SK-N-SH (cell line): Measurements from ENCODE around the gene NAA20. TPM values are rescaled to one million over a fixed set of nuclear protein-coding genes. Genes with fewer than 3 reads are reported as not detected.

Source experiments
- CTCF ChIA-PET: fragments of 300-600, 350-600 bp; formaldehyde crosslinking; extraction: SDS; loops from one replicate; lab custom pipeline; 2021; lab: Yijun Ruan, JAX
- POLR2A ChIA-PET: fragments of 350-600 bp; sonication (Branson Sonifier 250); formaldehyde crosslinking; extraction: SDS; loops from one replicate; lab custom pipeline; 2020; ENCODE audit warnings: antibody characterized with exemption, inconsistent platforms; lab: Yijun Ruan, JAX
- DNase-seq: peaks from one replicate; pipeline ENCODE4 v3.0.0; 2012
- H2AFZ ChIP-seq: fragments of 200-600 bp; sonication (generic); 2 replicates; pipeline ENCODE4 v1.8.1; 2016; ENCODE audit warnings: antibody characterized with exemption, mild to moderate bottlenecking, low read depth
- H3F3A ChIP-seq: fragments of 200-600 bp; sonication (generic); replicated peaks from 2 replicates; pipeline ENCODE3; 2016; ENCODE audit warnings: antibody characterized with exemption, mild to moderate bottlenecking; ENCODE audit not compliant: insufficient read depth
- H3K27ac ChIP-seq, 2 experiments: fragments of 200-500 bp in 1 of 2; fragments of 200-600 bp in 1 of 2; sonication (Bioruptor generic) in 1 of 2; sonication (generic), shearing (Covaris generic) in 1 of 2; 2 replicates each; pipeline versions ENCODE4 v1.5.1 to v1.6.1; 2014 to 2016; ENCODE audit warnings: low read depth in 2 of 2, inconsistent platforms in 1 of 2, low read length in 1 of 2, mild to moderate bottlenecking in 1 of 2, mixed read lengths in 1 of 2
- H3K27me3 ChIP-seq: fragments of 200-600 bp; sonication (generic), shearing (Covaris generic); 2 replicates; pipeline ENCODE4 v1.6.1; 2016; ENCODE audit warnings: mixed run types; ENCODE audit not compliant: insufficient read depth
- H3K36me3 ChIP-seq, 2 experiments: fragments of 200-500 bp in 1 of 2; fragments of 200-600 bp in 1 of 2; sonication (Bioruptor generic) in 1 of 2; sonication (generic) in 1 of 2; replicated peaks in 1 of 2; 2 replicates each; pipeline versions ENCODE3 to v1.5.1; 2014 to 2016; ENCODE audit warnings: low read length in 1 of 2, mild to moderate bottlenecking in 1 of 2; ENCODE audit not compliant: insufficient read depth in 2 of 2, control insufficient read depth in 1 of 2
- H3K4me1 ChIP-seq, 2 experiments: fragments of 200-500 bp in 1 of 2; fragments of 200-600 bp in 1 of 2; sonication (Bioruptor generic) in 1 of 2; sonication (generic), shearing (Covaris generic) in 1 of 2; 2 replicates each; pipeline versions ENCODE4 v1.5.1 to v1.6.1; 2014 to 2016; ENCODE audit warnings: low read depth in 1 of 2, low read length in 1 of 2, mixed run types in 1 of 2; ENCODE audit not compliant: insufficient read depth in 2 of 2, control insufficient read depth in 1 of 2
- H3K4me2 ChIP-seq: fragments of 200-600 bp; sonication (generic), shearing (Covaris generic); 2 replicates; pipeline ENCODE4 v1.6.1; 2017; ENCODE audit warnings: mixed run types
- H3K4me3 ChIP-seq, 2 experiments: fragments of 200-500 bp in 1 of 2; fragments of 200-600 bp in 1 of 2; sonication (Bioruptor generic) in 1 of 2; sonication (generic), shearing (Covaris generic) in 1 of 2; 2 replicates each; pipeline versions ENCODE4 v1.5.1 to v1.8.1; 2014 to 2016; ENCODE audit warnings: low read depth in 2 of 2, inconsistent platforms in 1 of 2, low read length in 1 of 2, mild to moderate bottlenecking in 1 of 2, mixed read lengths in 1 of 2, moderate library complexity in 1 of 2
- H3K79me2 ChIP-seq: fragments of 200-600 bp; sonication (generic); 2 replicates; pipeline ENCODE4 v1.8.1; 2017; ENCODE audit warnings: mild to moderate bottlenecking; ENCODE audit not compliant: insufficient read depth
- H3K9ac ChIP-seq: fragments of 200-600 bp; sonication (generic); 2 replicates; pipeline ENCODE4 v1.6.1; 2017; ENCODE audit warnings: mixed run types
- H3K9me2 ChIP-seq: fragments of 200-600 bp; sonication (generic); 2 replicates; pipeline ENCODE4 v1.6.1; 2017; ENCODE audit warnings: mixed run types
- H3K9me3 ChIP-seq: fragments of 200-600 bp; sonication (generic); 2 replicates; pipeline ENCODE4 v1.6.1; 2017; ENCODE audit warnings: mixed run types, mild to moderate bottlenecking, moderate library complexity
- H4K20me1 ChIP-seq: fragments of 200-600 bp; sonication (generic); 2 replicates; pipeline ENCODE4 v1.6.1; 2017; ENCODE audit warnings: mild to moderate bottlenecking, mixed run types; ENCODE audit not compliant: insufficient read depth
- EP300 ChIP-seq, 2 experiments: IDR thresholded peaks; 2 replicates each; pipeline versions ENCODE4 v1.4.0 to v1.6.1; 2012; ENCODE audit warnings: borderline replicate concordance in 1 of 2, low read depth in 1 of 2, low read length in 1 of 2
- EZH2phosphoT487 ChIP-seq: fragments of 200-600 bp; sonication (generic); IDR thresholded peaks from 2 replicates; pipeline ENCODE4 v1.6.1; 2017; ENCODE audit warnings: low read depth, mixed run types, mild to moderate bottlenecking, antibody characterized with exemption, moderate library complexity, borderline replicate concordance
- FOSL2 ChIP-seq: IDR thresholded peaks from 2 replicates; pipeline ENCODE4 v1.4.0; 2012; ENCODE audit warnings: low read depth, mild to moderate bottlenecking, moderate library complexity, borderline replicate concordance
- FOXJ3 ChIP-seq: sonication (generic); formaldehyde crosslinking; IDR thresholded peaks from 2 replicates; pipeline ENCODE4 v1.5.1; 2020; ENCODE audit warnings: mild to moderate bottlenecking, missing genetic modification reagents
- GATA2 ChIP-seq: sonication (generic); formaldehyde crosslinking; IDR thresholded peaks from 2 replicates; pipeline ENCODE4 v1.5.0; 2020; ENCODE audit warnings: mild to moderate bottlenecking, missing genetic modification reagents
- MEF2A ChIP-seq: IDR thresholded peaks from 2 replicates; pipeline ENCODE4 v1.4.0; 2012; ENCODE audit warnings: low read depth, borderline replicate concordance
- NFIC ChIP-seq: IDR thresholded peaks from 2 replicates; pipeline ENCODE4 v1.4.0; 2012; ENCODE audit warnings: borderline replicate concordance
- RAD21 ChIP-seq: IDR thresholded peaks from 2 replicates; pipeline ENCODE4 v1.6.1; 2012; ENCODE audit warnings: mild to moderate bottlenecking, low read length
- RXRA ChIP-seq: IDR thresholded peaks from 2 replicates; pipeline ENCODE4 v1.4.0; 2012; ENCODE audit warnings: low read depth, mild to moderate bottlenecking, borderline replicate concordance
- TCF12 ChIP-seq: IDR thresholded peaks from 2 replicates; pipeline ENCODE4 v1.4.0; 2012
- WGBS: methylation state at CpG from one replicate; pipeline ENCODE4 v1.1.6; 2017; ENCODE audit warnings: low lambda C conversion rate; 5-methylcytosine and 5-hydroxymethylcytosine counted together
- polyA plus RNA-seq, 3 experiments: library from polyadenylated mRNA; depleted of rRNA; stranded (reverse); fragments of >200 nt; gene quantifications; 2 replicates each; pipeline ENCODE4 v1.2.3, GENCODE V29; 2012
- TF ChIP-seq, protein P1 (sequence below): IDR thresholded peaks from 2 replicates; pipeline ENCODE4; 2012
- TF ChIP-seq, protein P2 (sequence below): IDR thresholded peaks from 2 replicates; pipeline ENCODE4 v1.4.0; 2012; ENCODE audit warnings: low read depth, borderline replicate concordance
- TF ChIP-seq, protein P3 (sequence below): IDR thresholded peaks from 2 replicates; pipeline ENCODE4 v1.6.1; 2012; ENCODE audit warnings: mild to moderate bottlenecking, low read depth, low read length, moderate library complexity
- TF ChIP-seq, protein P4 (sequence below): IDR thresholded peaks from 2 replicates; pipeline ENCODE4 v1.4.0; 2012; ENCODE audit warnings: low read depth, borderline replicate concordance
- TF ChIP-seq, protein P5 (sequence below): IDR thresholded peaks from 2 replicates; pipeline ENCODE4 v1.4.0; 2012; ENCODE audit warnings: low read depth

The NAA20 gene
- polyA plus RNA-seq, 1 of the 3 experiments (the other 2 are of a cell fraction) = 85.0 TPM

DNA sequence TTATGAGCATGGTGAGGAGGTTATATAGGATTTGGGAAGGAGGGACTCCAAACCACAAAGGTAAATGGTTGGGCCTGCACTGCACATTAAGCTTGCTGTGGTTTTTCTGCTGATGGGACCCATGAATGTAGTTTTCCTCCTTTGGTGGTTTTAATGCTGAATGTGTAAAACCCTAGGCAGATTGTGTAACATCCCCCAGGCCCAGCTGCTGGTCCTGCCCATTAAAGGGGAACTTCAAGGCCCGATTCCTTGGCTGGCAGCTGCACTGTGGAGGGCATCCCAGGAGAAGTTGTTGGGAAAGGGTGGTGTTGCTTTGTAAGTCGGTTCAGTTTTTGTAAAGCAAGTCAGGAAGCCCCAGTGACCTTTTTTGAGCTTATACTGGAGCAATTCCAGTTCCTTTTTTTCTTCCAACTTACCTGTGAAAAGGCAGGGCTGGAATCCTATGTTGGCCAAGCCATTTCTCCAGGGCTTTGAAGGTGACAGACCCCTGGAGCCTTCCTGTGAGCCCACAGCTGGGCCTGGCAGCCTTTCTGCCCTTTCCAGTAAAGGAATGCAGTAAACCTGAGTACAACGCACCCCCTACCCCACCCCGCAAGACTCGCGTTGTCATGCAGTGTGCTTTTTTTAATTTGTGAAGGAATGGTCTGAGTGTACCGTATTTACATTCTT lies 43.1 kb upstream of the NAA20 start:
- H3K9ac ChIP-seq = peak overlapping the region; percentile 52; the same call in 1 of the 2 replicates
- POLR2A ChIA-PET = no interaction called here
- TF ChIP-seq EP300 (IDR thresholded peaks at IDR 0.05; ENCODE audit: borderline replicate concordance in 1 of 2, low read depth in 1 of 2, low read length in 1 of 2) = peak in 1 of 2 experiments; percentile 45; a peak in 1 of 4 replicates
- no peak for TF ChIP-seq EZH2phosphoT487
- TF ChIP-seq, all 33 proteins: peak for 1
- no peaks in the 10 kb centered on the region for H3K9me2 ChIP-seq
- peak overlapping the region; percentile 82 to 84 for H3K27ac ChIP-seq
- H3K4me1 ChIP-seq = peaks cover 23 to 31% of the 10 kb centered on the region in 2 experiments; a peak in 3 of 4 replicates
- H3K36me3 ChIP-seq = peaks cover 0 to 4% of the 10 kb centered on the region in 2 experiments
- peaks cover 29% of the 10 kb centered on the region; the same call in 1 of the 2 replicates for H3K79me2 ChIP-seq
- WGBS = 52% methylated on average over 7 of the region's 7 CpGs
- H2AFZ ChIP-seq = peak overlapping the region; percentile 57; the same call in 1 of the 2 replicates
- CTCF ChIA-PET = interaction anchor here (1.1 to 1.2 kb wide), 2 partner anchors 12 to 190 kb away, joined by 3 read pairs; no protein-coding TSS in a partner anchor
- peaks cover 22% of the 10 kb centered on the region for H3F3A ChIP-seq
- peak overlapping the region; percentile 75; the same call in 1 of the 2 replicates for H3K4me2 ChIP-seq
- no peaks in the 10 kb centered on the region for H3K27me3 ChIP-seq
- H3K4me3 ChIP-seq = peak overlapping the region; percentile 7 to 23; a peak in 1 of 4 replicates
- H4K20me1 ChIP-seq = no peaks in the 10 kb centered on the region
- DNase-seq = no peak
- H3K9me3 ChIP-seq = no peaks in the 10 kb centered on the region

DNA sequence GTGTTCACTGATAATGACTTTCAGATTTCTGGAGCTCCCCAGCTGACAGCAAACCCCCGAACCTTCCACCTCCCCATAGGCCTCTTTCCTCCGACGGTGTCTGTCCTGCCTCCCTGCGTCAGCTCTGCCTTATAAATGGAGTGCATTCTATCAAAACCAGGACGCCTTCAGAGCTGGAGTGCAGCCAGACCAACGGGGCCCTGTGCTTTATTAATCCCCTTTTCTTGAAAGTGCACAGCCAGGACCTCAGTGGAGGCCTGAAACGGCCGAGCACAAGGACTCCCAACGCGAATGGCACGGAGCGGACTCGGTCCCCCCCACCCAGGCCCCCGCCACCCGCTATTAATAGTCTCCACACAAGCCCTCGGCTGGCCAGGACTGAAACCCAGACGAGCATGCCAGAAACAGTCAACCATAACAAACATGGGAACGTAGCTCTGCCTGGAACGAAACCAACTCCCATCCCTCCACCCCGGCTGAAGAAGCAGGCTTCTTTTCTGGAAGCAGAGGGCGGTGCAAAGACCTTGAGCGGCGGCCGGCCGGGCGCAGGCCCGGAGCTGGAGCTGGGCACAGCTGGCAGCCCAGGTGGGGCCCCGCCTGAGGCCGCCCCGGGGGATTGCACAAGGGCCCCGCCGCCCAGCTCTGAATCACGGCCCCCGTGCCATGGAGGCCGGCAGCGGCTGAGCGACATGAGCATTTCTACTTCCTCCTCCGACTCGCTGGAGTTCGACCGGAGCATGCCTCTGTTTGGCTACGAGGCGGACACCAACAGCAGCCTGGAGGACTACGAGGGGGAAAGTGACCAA lies 42.3 kb upstream of the NAA20 start:
- Histone ChIP-seq H3K4me1 (peaks cover 21 to 31% of the 10 kb centered on the region in 2 experiments; a peak in 3 of 4 replicates), H2AFZ (peak overlapping the region; percentile 57; the same call in 1 of the 2 replicates), H3K36me3 (peaks cover 0 to 4% of the 10 kb centered on the region in 2 experiments), H3K9me3 (no peaks in the 10 kb centered on the region), H3K4me3 (peak overlapping the region; percentile 23 to 35; a peak in 3 of 4 replicates), H3K79me2 (peaks cover 32% of the 10 kb centered on the region; the same call in 1 of the 2 replicates), H3K9ac (peak overlapping the region; percentile 52; the same call in 1 of the 2 replicates), H3K4me2 (peak overlapping the region; percentile 75; the same call in 1 of the 2 replicates), H4K20me1 (no peaks in the 10 kb centered on the region), H3K27me3 (no peaks in the 10 kb centered on the region), H3K9me2 (no peaks in the 10 kb centered on the region), H3K27ac (peak overlapping the region; percentile 82 to 84), H3F3A (peaks cover 22% of the 10 kb centered on the region)
- peak; percentile 69 for DNase-seq
- ChIA-PET POLR2A (no interaction called here), CTCF (interaction anchor here (0.9 to 1.4 kb wide), 6 partner anchors 13 to 191 kb away, joined by 3 to 5 read pairs (median 4); no protein-coding TSS in a partner anchor)
- WGBS = 43% methylated on average over 41 of the region's 44 CpGs
- TF ChIP-seq, protein P1, sequence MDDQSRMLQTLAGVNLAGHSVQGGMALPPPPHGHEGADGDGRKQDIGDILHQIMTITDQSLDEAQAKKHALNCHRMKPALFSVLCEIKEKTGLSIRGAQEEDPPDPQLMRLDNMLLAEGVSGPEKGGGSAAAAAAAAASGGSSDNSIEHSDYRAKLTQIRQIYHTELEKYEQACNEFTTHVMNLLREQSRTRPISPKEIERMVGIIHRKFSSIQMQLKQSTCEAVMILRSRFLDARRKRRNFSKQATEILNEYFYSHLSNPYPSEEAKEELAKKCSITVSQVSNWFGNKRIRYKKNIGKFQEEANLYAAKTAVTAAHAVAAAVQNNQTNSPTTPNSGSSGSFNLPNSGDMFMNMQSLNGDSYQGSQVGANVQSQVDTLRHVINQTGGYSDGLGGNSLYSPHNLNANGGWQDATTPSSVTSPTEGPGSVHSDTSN = peak; percentile 45
- TF ChIP-seq GATA2 (no peak), RAD21 (no peak), FOXJ3 (CRISPR knock-in tag) (no peak), TCF12 (peak; percentile 80), RXRA (0 out of 2 replicates have a peak, but pooled peaks have one; percentile 50), MEF2A (0 out of 2 replicates have a peak, but pooled peaks have one; percentile 13), FOSL2 (no peak; the same call in 1 of the 2 replicates), NFIC (peak; percentile 63)
- TF ChIP-seq, protein P2, sequence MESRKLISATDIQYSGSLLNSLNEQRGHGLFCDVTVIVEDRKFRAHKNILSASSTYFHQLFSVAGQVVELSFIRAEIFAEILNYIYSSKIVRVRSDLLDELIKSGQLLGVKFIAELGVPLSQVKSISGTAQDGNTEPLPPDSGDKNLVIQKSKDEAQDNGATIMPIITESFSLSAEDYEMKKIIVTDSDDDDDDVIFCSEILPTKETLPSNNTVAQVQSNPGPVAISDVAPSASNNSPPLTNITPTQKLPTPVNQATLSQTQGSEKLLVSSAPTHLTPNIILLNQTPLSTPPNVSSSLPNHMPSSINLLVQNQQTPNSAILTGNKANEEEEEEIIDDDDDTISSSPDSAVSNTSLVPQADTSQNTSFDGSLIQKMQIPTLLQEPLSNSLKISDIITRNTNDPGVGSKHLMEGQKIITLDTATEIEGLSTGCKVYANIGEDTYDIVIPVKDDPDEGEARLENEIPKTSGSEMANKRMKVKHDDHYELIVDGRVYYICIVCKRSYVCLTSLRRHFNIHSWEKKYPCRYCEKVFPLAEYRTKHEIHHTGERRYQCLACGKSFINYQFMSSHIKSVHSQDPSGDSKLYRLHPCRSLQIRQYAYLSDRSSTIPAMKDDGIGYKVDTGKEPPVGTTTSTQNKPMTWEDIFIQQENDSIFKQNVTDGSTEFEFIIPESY = no peak
- TF ChIP-seq, protein P3, sequence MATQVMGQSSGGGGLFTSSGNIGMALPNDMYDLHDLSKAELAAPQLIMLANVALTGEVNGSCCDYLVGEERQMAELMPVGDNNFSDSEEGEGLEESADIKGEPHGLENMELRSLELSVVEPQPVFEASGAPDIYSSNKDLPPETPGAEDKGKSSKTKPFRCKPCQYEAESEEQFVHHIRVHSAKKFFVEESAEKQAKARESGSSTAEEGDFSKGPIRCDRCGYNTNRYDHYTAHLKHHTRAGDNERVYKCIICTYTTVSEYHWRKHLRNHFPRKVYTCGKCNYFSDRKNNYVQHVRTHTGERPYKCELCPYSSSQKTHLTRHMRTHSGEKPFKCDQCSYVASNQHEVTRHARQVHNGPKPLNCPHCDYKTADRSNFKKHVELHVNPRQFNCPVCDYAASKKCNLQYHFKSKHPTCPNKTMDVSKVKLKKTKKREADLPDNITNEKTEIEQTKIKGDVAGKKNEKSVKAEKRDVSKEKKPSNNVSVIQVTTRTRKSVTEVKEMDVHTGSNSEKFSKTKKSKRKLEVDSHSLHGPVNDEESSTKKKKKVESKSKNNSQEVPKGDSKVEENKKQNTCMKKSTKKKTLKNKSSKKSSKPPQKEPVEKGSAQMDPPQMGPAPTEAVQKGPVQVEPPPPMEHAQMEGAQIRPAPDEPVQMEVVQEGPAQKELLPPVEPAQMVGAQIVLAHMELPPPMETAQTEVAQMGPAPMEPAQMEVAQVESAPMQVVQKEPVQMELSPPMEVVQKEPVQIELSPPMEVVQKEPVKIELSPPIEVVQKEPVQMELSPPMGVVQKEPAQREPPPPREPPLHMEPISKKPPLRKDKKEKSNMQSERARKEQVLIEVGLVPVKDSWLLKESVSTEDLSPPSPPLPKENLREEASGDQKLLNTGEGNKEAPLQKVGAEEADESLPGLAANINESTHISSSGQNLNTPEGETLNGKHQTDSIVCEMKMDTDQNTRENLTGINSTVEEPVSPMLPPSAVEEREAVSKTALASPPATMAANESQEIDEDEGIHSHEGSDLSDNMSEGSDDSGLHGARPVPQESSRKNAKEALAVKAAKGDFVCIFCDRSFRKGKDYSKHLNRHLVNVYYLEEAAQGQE = no peak
- TF ChIP-seq, protein P4, sequence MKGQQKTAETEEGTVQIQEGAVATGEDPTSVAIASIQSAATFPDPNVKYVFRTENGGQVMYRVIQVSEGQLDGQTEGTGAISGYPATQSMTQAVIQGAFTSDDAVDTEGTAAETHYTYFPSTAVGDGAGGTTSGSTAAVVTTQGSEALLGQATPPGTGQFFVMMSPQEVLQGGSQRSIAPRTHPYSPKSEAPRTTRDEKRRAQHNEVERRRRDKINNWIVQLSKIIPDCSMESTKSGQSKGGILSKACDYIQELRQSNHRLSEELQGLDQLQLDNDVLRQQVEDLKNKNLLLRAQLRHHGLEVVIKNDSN = no peak
- TF ChIP-seq, protein P5, sequence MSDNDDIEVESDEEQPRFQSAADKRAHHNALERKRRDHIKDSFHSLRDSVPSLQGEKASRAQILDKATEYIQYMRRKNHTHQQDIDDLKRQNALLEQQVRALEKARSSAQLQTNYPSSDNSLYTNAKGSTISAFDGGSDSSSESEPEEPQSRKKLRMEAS = no peak; the same call in 1 of the 2 replicates
